HCT116 (cell line): ENCODE data around the gene SCN10A.

ENCODE experiments used
- CTCF ChIP-seq, 3 experiments: fragments of 200-600 bp in 1 of 3; sonication (generic) in 1 of 3; IDR thresholded peaks in 2 of 3; conservative IDR thresholded peaks in 1 of 3; 2 replicates each; pipeline ENCODE4 v1.5.1; 2012 to 2017; ENCODE audit warnings: low read depth in 2 of 3, low read length in 2 of 3, antibody characterized with exemption in 1 of 3, borderline replicate concordance in 1 of 3, control low read depth in 1 of 3, mild to moderate bottlenecking in 1 of 3, mixed read lengths in 1 of 3, mixed run types in 1 of 3, moderate library complexity in 1 of 3; ENCODE audit not compliant: insufficient read depth in 1 of 3
- EGR1 ChIP-seq: IDR thresholded peaks from 2 replicates; pipeline ENCODE4 v1.6.1; 2012; ENCODE audit warnings: low read depth
- POLR2A ChIP-seq: IDR thresholded peaks from 2 replicates; pipeline ENCODE4 v1.7.0; 2011; ENCODE audit warnings: borderline replicate concordance; ENCODE audit not compliant: insufficient read depth, insufficient read length; ENCODE audit errors: extremely low read depth
- POLR2AphosphoS5 ChIP-seq: IDR thresholded peaks from 2 replicates; pipeline ENCODE4 v1.6.1; 2011; ENCODE audit warnings: mild to moderate bottlenecking, low read depth, low read length, moderate library complexity
- RAD21 ChIP-seq: IDR thresholded peaks from 2 replicates; pipeline ENCODE4 v1.6.1; 2012; ENCODE audit warnings: low read depth, mild to moderate bottlenecking
- SIN3A ChIP-seq: IDR thresholded peaks from 2 replicates; pipeline ENCODE4 v1.6.1; 2012; ENCODE audit warnings: low read depth
- ZFX ChIP-seq: fragments of 450-650 bp; IDR thresholded peaks from 2 replicates; pipeline ENCODE4 v1.6.1; 2017

GRCh38 chr3:38805004-38805403 is 11.0 kb downstream of the SCN10A start:
- TF ChIP-seq CTCF (IDR thresholded peaks at IDR 0.05 in 2 of 3, conservative IDR thresholded peaks at IDR 0.05 in 1 of 3; ENCODE audit: borderline replicate concordance in 1 of 3, insufficient read depth in 1 of 3, low read depth in 2 of 3, low read length in 2 of 3): no peak
- no peak for TF ChIP-seq ZFX
- no peak for TF ChIP-seq SIN3A
- TF ChIP-seq RAD21: no peak
- TF ChIP-seq POLR2AphosphoS5: no peak
- no peak for TF ChIP-seq POLR2A
- TF ChIP-seq EGR1: no peak
